HepG2 (cell line): ENCODE data around the gene PXMP4. TPM values are rescaled to one million over a fixed set of nuclear protein-coding genes. Genes with fewer than 3 reads are reported as not detected.

Experiments
- EZH2 ChIP-seq: conservative IDR thresholded peaks from 2 replicates; pipeline ENCODE4 v1.6.1; 2012; ENCODE audit warnings: mild to moderate bottlenecking, low read depth, low read length, moderate library complexity
- HNRNPUL1 ChIP-seq: fragments of 200-400 bp; formaldehyde crosslinking; IDR thresholded peaks from 2 replicates; pipeline ENCODE4 v1.6.1; 2017; ENCODE audit warnings: low read depth, mild to moderate bottlenecking, low read length, moderate library complexity
- HOXA9 ChIP-seq: sonication (generic); formaldehyde crosslinking; IDR thresholded peaks from 2 replicates; pipeline ENCODE4 v1.8.1; 2022; ENCODE audit warnings: missing genetic modification reagents, mild to moderate bottlenecking, moderate library complexity, borderline replicate concordance
- IRF2 ChIP-seq: IDR thresholded peaks from 2 replicates; pipeline ENCODE4 v1.6.1; 2018; ENCODE audit warnings: missing genetic modification reagents, missing compliant biosample characterization
- MIER2 ChIP-seq: IDR thresholded peaks from 2 replicates; pipeline ENCODE4 v1.6.1; 2016; ENCODE audit warnings: missing biosample characterization, missing genetic modification reagents
- RARG ChIP-seq: sonication (generic); formaldehyde crosslinking; IDR thresholded peaks from 2 replicates; pipeline ENCODE4 v1.4.0; 2020; ENCODE audit warnings: low read depth, mild to moderate bottlenecking, missing genetic modification reagents
- TBX2 ChIP-seq: sonication (generic); formaldehyde crosslinking; IDR thresholded peaks from 2 replicates; pipeline ENCODE4 v1.5.0; 2020; ENCODE audit warnings: missing genetic modification reagents, mild to moderate bottlenecking, borderline replicate concordance
- ZBTB1 ChIP-seq: sonication (generic); formaldehyde crosslinking; IDR thresholded peaks from 2 replicates; pipeline ENCODE4 v1.4.0; 2020; ENCODE audit warnings: missing genetic modification reagents, borderline replicate concordance
- ZNF589 ChIP-seq: sonication (generic); formaldehyde crosslinking; conservative IDR thresholded peaks from 2 replicates; pipeline ENCODE4 v1.8.0; 2022; ENCODE audit warnings: mild to moderate bottlenecking, moderate library complexity, missing genetic modification reagents
- ZSCAN30 ChIP-seq: sonication (generic); formaldehyde crosslinking; IDR thresholded peaks from 2 replicates; pipeline ENCODE4 v1.5.0; 2020; ENCODE audit warnings: mild to moderate bottlenecking, missing genetic modification reagents
- ZZZ3 ChIP-seq: sonication (generic); formaldehyde crosslinking; IDR thresholded peaks from 2 replicates; pipeline ENCODE4 v1.4.0; 2020; ENCODE audit warnings: missing genetic modification reagents, mild to moderate bottlenecking, borderline replicate concordance
- polyA plus RNA-seq, 8 experiments: library from polyadenylated mRNA; depleted of rRNA in 3 of 8; stranded (reverse) in 7 of 8; unstranded in 1 of 8; fragments of >200 nt; fragmentation: Illumina TruSeq in 4 of 8; extraction: Trizol in 4 of 8; gene quantifications; 2 replicates each; pipeline versions ENCODE4 v1.2.1 to v1.2.3, GENCODE V29; 2011 to 2016; ENCODE audit warnings: low read depth in 4 of 8, missing spikeins in 1 of 8, mixed read lengths in 1 of 8; ENCODE audit not compliant: insufficient read depth in 1 of 8
- total RNA-seq, 5 experiments: library from RNA; depleted of rRNA; stranded (reverse); fragments of >200 nt; fragmentation: Illumina TruSeq; extraction: Trizol; gene quantifications; 2 replicates each; pipeline ENCODE4 v1.2.3, GENCODE V29; 2016; ENCODE audit warnings: low read depth in 1 of 5
- TF ChIP-seq, protein P1 (sequence below): fragments of 450-650 bp; IDR thresholded peaks from 2 replicates; pipeline ENCODE4 v1.6.1; 2017; ENCODE audit warnings: mild to moderate bottlenecking
- TF ChIP-seq, protein P2 (sequence below): sonication (generic); formaldehyde crosslinking; IDR thresholded peaks from 2 replicates; pipeline ENCODE4 v1.8.1; 2022; ENCODE audit warnings: mild to moderate bottlenecking, missing genetic modification reagents
- TF ChIP-seq, protein P3 (sequence below): sonication (generic); formaldehyde crosslinking; IDR thresholded peaks from 2 replicates; pipeline ENCODE4 v1.8.0; 2022; ENCODE audit warnings: mild to moderate bottlenecking, missing genetic modification reagents
- TF ChIP-seq, protein P4 (sequence below): sonication (generic); IDR thresholded peaks from 2 replicates; pipeline ENCODE4 v1.6.1; 2016; ENCODE audit warnings: low read depth, borderline replicate concordance
- TF ChIP-seq, protein P5 (sequence below): sonication (generic); formaldehyde crosslinking; IDR thresholded peaks from 2 replicates; pipeline ENCODE4 v1.8.1; 2023; ENCODE audit warnings: mild to moderate bottlenecking, missing genetic modification reagents
- TF ChIP-seq, protein P6 (sequence below): IDR thresholded peaks from 2 replicates; pipeline ENCODE4 v1.6.1; 2016; ENCODE audit warnings: missing biosample characterization, missing genetic modification reagents, low read depth
- TF ChIP-seq, protein P7 (sequence below): sonication (generic); formaldehyde crosslinking; IDR thresholded peaks from 2 replicates; pipeline ENCODE4 v1.8.0; 2022; ENCODE audit warnings: mild to moderate bottlenecking, missing genetic modification reagents; ENCODE audit not compliant: insufficient replicate concordance

PXMP4 gene
- total and polyA plus RNA-seq, 2 of the 13 experiments (the other 11 are each of a cell fraction or from before 2014, with no cell fraction given): not detected

DNA sequence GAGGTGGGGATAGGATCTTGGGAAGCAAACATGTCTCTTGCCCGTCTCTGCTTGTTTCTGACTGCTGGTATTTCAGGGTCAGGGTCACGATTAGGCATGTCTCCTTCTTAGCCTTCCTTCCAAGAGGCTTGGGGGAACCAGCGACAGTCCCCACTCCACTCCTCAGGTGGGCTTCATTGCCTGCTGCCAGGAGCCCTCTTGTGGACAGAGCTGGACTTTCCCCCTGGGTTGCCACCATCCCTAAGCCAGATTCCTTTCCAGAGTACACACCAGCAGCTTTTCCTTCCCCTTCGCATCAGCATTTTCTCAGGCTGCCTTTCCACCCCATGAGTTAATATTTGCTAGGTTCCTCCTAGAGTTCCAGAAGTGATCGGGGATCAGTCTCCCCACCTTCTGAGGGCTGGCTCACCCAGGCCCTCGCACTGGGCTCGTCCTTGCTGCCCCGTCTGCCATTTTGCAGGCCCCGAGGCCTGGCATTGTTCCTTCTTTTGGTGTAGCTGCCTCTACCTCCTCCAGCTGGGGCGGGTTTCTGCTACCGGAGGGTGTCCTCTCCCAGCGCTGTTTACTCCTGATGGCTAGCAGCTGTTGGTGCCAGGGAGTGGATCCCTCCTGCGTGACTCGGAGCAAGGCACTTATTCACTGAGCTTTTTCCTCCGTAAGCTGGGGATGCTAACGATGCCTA is 66.8 kb downstream of the PXMP4 start (continued):
- TF ChIP-seq ZSCAN30 (CRISPR knock-in tag) (no peak), EZH2 (no peak), TBX2 (CRISPR knock-in tag) (peak; percentile 68; the same call in 1 of the 2 replicates), MIER2 (CRISPR knock-in tag) (0 out of 2 replicates have a peak, but pooled peaks have one; percentile 12), RARG (CRISPR knock-in tag) (no peak), IRF2 (CRISPR knock-in tag) (no peak), ZNF589 (CRISPR knock-in tag) (no peak; the same call in 1 of the 2 replicates), HOXA9 (CRISPR knock-in tag) (no peak), ZBTB1 (CRISPR knock-in tag) (no peak), ZZZ3 (CRISPR knock-in tag) (no peak; the same call in 1 of the 2 replicates), HNRNPUL1 (no peak)
- TF ChIP-seq, protein P1, sequence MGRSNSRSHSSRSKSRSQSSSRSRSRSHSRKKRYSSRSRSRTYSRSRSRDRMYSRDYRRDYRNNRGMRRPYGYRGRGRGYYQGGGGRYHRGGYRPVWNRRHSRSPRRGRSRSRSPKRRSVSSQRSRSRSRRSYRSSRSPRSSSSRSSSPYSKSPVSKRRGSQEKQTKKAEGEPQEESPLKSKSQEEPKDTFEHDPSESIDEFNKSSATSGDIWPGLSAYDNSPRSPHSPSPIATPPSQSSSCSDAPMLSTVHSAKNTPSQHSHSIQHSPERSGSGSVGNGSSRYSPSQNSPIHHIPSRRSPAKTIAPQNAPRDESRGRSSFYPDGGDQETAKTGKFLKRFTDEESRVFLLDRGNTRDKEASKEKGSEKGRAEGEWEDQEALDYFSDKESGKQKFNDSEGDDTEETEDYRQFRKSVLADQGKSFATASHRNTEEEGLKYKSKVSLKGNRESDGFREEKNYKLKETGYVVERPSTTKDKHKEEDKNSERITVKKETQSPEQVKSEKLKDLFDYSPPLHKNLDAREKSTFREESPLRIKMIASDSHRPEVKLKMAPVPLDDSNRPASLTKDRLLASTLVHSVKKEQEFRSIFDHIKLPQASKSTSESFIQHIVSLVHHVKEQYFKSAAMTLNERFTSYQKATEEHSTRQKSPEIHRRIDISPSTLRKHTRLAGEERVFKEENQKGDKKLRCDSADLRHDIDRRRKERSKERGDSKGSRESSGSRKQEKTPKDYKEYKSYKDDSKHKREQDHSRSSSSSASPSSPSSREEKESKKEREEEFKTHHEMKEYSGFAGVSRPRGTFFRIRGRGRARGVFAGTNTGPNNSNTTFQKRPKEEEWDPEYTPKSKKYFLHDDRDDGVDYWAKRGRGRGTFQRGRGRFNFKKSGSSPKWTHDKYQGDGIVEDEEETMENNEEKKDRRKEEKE: no peak
- TF ChIP-seq, protein P2, sequence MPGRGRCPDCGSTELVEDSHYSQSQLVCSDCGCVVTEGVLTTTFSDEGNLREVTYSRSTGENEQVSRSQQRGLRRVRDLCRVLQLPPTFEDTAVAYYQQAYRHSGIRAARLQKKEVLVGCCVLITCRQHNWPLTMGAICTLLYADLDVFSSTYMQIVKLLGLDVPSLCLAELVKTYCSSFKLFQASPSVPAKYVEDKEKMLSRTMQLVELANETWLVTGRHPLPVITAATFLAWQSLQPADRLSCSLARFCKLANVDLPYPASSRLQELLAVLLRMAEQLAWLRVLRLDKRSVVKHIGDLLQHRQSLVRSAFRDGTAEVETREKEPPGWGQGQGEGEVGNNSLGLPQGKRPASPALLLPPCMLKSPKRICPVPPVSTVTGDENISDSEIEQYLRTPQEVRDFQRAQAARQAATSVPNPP (CRISPR knock-in tag): no peak
- TF ChIP-seq, protein P3, sequence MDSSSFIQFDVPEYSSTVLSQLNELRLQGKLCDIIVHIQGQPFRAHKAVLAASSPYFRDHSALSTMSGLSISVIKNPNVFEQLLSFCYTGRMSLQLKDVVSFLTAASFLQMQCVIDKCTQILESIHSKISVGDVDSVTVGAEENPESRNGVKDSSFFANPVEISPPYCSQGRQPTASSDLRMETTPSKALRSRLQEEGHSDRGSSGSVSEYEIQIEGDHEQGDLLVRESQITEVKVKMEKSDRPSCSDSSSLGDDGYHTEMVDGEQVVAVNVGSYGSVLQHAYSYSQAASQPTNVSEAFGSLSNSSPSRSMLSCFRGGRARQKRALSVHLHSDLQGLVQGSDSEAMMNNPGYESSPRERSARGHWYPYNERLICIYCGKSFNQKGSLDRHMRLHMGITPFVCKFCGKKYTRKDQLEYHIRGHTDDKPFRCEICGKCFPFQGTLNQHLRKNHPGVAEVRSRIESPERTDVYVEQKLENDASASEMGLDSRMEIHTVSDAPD: no peak
- TF ChIP-seq, protein P4, sequence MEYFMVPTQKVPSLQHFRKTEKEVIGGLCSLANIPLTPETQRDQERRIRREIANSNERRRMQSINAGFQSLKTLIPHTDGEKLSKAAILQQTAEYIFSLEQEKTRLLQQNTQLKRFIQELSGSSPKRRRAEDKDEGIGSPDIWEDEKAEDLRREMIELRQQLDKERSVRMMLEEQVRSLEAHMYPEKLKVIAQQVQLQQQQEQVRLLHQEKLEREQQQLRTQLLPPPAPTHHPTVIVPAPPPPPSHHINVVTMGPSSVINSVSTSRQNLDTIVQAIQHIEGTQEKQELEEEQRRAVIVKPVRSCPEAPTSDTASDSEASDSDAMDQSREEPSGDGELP: no peak
- TF ChIP-seq, protein P5, sequence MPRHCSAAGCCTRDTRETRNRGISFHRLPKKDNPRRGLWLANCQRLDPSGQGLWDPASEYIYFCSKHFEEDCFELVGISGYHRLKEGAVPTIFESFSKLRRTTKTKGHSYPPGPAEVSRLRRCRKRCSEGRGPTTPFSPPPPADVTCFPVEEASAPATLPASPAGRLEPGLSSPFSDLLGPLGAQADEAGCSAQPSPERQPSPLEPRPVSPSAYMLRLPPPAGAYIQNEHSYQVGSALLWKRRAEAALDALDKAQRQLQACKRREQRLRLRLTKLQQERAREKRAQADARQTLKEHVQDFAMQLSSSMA (CRISPR knock-in tag): peak; percentile 80; the same call in 1 of the 2 replicates
- TF ChIP-seq, protein P6, sequence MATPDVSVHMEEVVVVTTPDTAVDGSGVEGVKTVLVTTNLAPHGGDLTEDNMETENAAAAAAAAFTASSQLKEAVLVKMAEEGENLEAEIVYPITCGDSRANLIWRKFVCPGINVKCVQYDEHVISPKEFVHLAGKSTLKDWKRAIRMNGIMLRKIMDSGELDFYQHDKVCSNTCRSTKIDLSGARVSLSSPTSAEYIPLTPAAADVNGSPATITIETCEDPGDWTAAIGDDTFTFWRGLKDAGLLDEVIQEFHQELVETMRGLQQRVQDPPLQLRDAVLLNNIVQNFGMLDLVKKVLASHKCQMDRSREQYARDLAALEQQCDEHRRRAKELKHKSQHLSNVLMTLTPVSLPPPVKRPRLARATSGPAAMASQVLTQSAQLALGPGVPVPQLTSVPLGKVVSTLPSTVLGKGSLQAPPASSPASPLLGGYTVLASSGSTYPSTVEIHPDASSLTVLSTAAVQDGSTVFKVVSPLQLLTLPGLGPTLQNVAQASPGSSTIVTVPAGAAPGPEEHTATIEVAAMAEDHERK (CRISPR knock-in tag): no peak
- TF ChIP-seq, protein P7, sequence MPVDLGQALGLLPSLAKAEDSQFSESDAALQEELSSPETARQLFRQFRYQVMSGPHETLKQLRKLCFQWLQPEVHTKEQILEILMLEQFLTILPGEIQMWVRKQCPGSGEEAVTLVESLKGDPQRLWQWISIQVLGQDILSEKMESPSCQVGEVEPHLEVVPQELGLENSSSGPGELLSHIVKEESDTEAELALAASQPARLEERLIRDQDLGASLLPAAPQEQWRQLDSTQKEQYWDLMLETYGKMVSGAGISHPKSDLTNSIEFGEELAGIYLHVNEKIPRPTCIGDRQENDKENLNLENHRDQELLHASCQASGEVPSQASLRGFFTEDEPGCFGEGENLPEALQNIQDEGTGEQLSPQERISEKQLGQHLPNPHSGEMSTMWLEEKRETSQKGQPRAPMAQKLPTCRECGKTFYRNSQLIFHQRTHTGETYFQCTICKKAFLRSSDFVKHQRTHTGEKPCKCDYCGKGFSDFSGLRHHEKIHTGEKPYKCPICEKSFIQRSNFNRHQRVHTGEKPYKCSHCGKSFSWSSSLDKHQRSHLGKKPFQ (CRISPR knock-in tag): no peak
